NB4 (cell line): ENCODE results near the gene XPO5.
"Not testable (repeated sequence)": the region's sequence is repeated elsewhere in the genome, so short reads cannot be mapped to it uniquely, and the experiment has no call there.

Experiments used
- DNase-seq: peaks from one replicate; pipeline ENCODE4 v3.0.0; 2010; ENCODE audit warnings: low read depth
- H3K4me3 ChIP-seq: one replicate; pipeline ENCODE4 v1.5.1; 2011; ENCODE audit warnings: mild to moderate bottlenecking, low read depth, low read length, moderate library complexity
- MYC ChIP-seq: IDR thresholded peaks from 2 replicates; pipeline ENCODE4 v1.6.1; 2011; ENCODE audit warnings: low read depth, low read length
- POLR2A ChIP-seq: IDR thresholded peaks from 2 replicates; pipeline ENCODE4 v1.6.1; 2011; ENCODE audit warnings: mild to moderate bottlenecking; ENCODE audit not compliant: insufficient read length; ENCODE audit errors: extremely low read depth
- TF ChIP-seq, protein P1 (sequence below): IDR thresholded peaks from one replicate; pipeline ENCODE4 v1.5.1; 2012; ENCODE audit warnings: low read depth, low read length
- TF ChIP-seq, protein P2 (sequence below): IDR thresholded peaks from 2 replicates; pipeline ENCODE4 v1.6.1; 2011; ENCODE audit warnings: low read depth, low read length

Gene XPO5

DNA sequence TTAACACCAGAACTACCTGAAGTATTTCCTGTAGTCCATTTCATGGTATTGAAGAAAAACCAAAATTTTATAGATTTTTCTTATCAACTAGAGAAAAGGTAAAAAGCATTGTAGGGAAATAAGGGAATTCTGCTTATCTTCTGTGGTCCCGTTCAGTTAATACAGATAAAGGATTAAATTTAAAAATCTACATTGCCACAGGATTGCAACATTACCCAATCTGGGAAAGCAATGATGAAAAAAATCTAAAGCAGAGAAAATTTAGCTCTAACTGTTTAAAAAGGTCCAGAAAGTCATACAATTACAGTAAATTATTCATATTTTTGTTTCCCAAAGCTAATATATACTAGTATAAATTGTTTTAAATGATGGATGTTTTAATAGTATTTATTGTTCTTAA is 18.1 kb upstream of the XPO5 start:
- TF ChIP-seq, protein P1, sequence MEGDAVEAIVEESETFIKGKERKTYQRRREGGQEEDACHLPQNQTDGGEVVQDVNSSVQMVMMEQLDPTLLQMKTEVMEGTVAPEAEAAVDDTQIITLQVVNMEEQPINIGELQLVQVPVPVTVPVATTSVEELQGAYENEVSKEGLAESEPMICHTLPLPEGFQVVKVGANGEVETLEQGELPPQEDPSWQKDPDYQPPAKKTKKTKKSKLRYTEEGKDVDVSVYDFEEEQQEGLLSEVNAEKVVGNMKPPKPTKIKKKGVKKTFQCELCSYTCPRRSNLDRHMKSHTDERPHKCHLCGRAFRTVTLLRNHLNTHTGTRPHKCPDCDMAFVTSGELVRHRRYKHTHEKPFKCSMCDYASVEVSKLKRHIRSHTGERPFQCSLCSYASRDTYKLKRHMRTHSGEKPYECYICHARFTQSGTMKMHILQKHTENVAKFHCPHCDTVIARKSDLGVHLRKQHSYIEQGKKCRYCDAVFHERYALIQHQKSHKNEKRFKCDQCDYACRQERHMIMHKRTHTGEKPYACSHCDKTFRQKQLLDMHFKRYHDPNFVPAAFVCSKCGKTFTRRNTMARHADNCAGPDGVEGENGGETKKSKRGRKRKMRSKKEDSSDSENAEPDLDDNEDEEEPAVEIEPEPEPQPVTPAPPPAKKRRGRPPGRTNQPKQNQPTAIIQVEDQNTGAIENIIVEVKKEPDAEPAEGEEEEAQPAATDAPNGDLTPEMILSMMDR = no peak
- TF ChIP-seq MYC (no peak), POLR2A (no peak)
- TF ChIP-seq, protein P2, sequence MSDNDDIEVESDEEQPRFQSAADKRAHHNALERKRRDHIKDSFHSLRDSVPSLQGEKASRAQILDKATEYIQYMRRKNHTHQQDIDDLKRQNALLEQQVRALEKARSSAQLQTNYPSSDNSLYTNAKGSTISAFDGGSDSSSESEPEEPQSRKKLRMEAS = no peak
- DNase-seq = no peak
- no peak overlapping the region for H3K4me3 ChIP-seq

DNA sequence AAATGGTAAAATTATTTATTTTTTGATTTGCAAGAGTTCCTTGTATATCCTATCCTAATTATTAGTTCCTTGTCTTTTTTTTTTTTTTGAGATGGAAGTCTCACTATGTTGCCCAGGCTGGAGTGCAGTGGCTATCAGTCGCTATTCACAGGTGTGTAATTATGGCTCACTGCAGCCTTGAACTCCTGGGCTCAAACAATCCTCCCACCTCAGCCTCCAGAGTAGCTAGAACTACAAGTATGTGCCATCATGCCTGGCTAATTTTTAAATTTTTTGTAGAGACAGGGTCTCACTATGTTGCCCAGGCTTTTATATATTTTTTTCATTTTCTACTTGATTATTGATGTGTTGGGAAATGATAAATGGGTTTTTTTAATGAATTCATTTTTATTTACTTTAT is 13.7 kb upstream of the XPO5 start:
- not testable (repeated sequence) for DNase-seq, H3K4me3 ChIP-seq

GRCh38 chr6:43588194-43588593 is 12.4 kb upstream of the XPO5 start:
- TF ChIP-seq MYC (no peak), POLR2A (no peak)
- TF ChIP-seq, protein P1 = no peak
- TF ChIP-seq, protein P2 = no peak
- no peak overlapping the region for H3K4me3 ChIP-seq
- DNase-seq = no peak

DNA sequence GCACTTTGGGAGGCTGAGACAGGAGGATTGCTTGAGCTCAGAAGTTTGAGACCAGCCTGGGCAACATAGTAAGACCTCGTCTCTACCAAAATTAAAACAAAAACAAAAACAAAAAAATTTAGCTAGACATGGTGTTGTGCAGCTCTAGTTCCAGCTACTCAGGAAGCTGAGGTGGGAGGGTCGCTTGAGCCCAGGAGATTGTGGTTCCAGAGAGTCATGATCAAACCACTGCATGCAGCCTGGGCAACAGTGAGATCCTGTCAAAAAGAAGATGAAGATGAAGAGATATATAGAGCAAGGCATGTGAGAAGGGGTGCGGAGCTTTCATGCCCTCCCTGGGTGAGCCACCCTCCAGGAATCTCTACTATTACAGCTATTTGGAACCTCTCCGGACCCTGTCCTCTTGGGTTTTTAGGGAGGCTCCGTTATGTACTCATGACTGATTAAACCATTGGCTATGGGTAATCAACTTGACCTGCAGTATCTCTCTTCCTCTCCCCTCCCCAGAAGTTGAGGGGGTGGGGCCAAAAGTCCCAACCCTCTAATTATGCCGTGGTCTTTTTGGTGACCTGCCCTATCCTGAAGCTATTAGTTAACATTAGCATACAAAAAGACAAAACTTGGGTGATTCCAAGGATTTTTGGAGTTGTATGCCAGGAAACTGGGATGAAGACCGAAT is 9.2 kb upstream of the XPO5 start:
- no peak overlapping the region for H3K4me3 ChIP-seq
- DNase-seq = no peak
- TF ChIP-seq POLR2A = no peak
- TF ChIP-seq, protein P1 = no peak
- TF ChIP-seq, protein P2 = no peak

DNA sequence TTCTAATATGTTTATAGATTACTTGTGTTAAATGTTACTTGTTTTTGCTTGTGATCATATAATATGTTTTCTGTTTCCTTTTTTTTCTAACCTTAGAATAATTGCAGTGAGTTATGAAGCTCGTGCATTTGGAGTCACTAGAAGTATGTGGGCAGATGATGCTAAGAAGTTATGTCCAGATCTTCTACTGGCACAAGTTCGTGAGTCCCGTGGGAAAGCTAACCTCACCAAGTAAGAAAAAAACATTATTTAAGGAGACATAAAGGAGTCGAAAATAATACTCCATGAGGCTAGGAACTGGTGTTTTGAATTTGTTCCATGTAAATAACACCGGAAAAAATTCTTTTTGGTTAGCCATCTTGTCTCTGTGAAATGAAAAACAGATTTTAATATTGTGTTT is 7.1 kb upstream of the XPO5 start:
- no peak overlapping the region for H3K4me3 ChIP-seq
- TF ChIP-seq, protein P2 = no peak
- TF ChIP-seq MYC (no peak), POLR2A (no peak)
- TF ChIP-seq, protein P1 = no peak
- DNase-seq = no peak

- no peak for TF ChIP-seq MYC
- no peak for TF ChIP-seq POLR2A
- TF ChIP-seq, protein P2 = no peak
- TF ChIP-seq, protein P1 = no peak
- DNase-seq = no peak
- no peak overlapping the region for H3K4me3 ChIP-seq
Observed at GRCh38 chr6:43579171-43579570, 3.3 kb upstream of the XPO5 start.
